Transverse colon (tissue), 4 donors: Measurements from ENCODE around the gene RSAD2. TPM values are rescaled to one million over a fixed set of nuclear protein-coding genes. Genes with fewer than 3 reads are reported as not detected.
"Not testable (repeated sequence)": the region's sequence is repeated elsewhere in the genome, so short reads cannot be mapped to it uniquely, and the experiment has no call there.

ENCODE experiments used
- DNase-seq: peaks from one replicate; pipeline ENCODE4 v3.0.0-alpha.2; 2019
- H3K27ac ChIP-seq, 4 donors: fragments of 200-600 bp; sonication (generic); 2 replicates each; pipeline ENCODE4 v1.5.1; 2016 to 2018; ENCODE audit warnings: inconsistent platforms in 4 of 4
- H3K27me3 ChIP-seq: fragments of 200-600 bp; sonication (generic); 2 replicates; pipeline ENCODE4 v1.5.1; 2017; ENCODE audit warnings: inconsistent platforms
- H3K36me3 ChIP-seq, 4 donors: fragments of 200-600 bp; sonication (generic); 2 replicates each; pipeline ENCODE4 v1.5.1; 2017 to 2019; ENCODE audit warnings: inconsistent platforms in 4 of 4
- H3K4me1 ChIP-seq, 4 donors: fragments of 200-600 bp; sonication (generic); 2 replicates each; pipeline ENCODE4 v1.5.1; 2017 to 2020; ENCODE audit warnings: inconsistent platforms in 4 of 4
- H3K4me3 ChIP-seq, 4 donors: fragments of 200-600 bp; sonication (generic); 1 replicate in 1 of 4; 2 replicates in 3 of 4; pipeline versions ENCODE4 v1.5.1 to v1.6.1; 2017 to 2019; ENCODE audit warnings: inconsistent platforms in 4 of 4
- H3K9me3 ChIP-seq, 2 donors: fragments of 200-600 bp; sonication (generic); 2 replicates each; pipeline ENCODE4 v1.5.1; 2017 to 2019; ENCODE audit warnings: inconsistent platforms in 2 of 2
- EP300 ChIP-seq: sonication (generic); formaldehyde crosslinking; IDR thresholded peaks from one replicate; pipeline ENCODE4 v1.6.1; 2017; ENCODE audit warnings: antibody characterized with exemption, low read depth
- POLR2A ChIP-seq: fragments of 450-650 bp; IDR thresholded peaks from one replicate; pipeline ENCODE4 v1.6.1; 2016; ENCODE audit warnings: antibody characterized with exemption, mild to moderate bottlenecking, moderate library complexity
- POLR2AphosphoS5 ChIP-seq, 3 donors: sonication (generic); formaldehyde crosslinking; IDR thresholded peaks; one replicate each; pipeline ENCODE4 v1.6.1; 2016; ENCODE audit warnings: antibody characterized with exemption in 3 of 3
- WGBS, 2 donors: methylation state at CpG; one replicate each; pipeline ENCODE4 v1.1.5; 2018; ENCODE audit warnings: low coverage in 1 of 2; 5-methylcytosine and 5-hydroxymethylcytosine counted together
- in situ Hi-C, 4 donors: fragments of 200-750 bp; cut with MboI; loops; one replicate each; pipeline versions ENCODE4 v1.15.0 to v1.15.1; 2017; ENCODE audit warnings: low sequenced_read_pairs in 3 of 4, low pct_ligation_motif_present in 1 of 4, low pct_unique_long_range_greater_than_20kb in 1 of 4
- intact Hi-C: fragments of 100-400 bp; cut with DNase I; formaldehyde crosslinking; loops from one replicate; pipeline ENCODE4 v1.15.1; 2023; ENCODE audit warnings: low total_unique reads
- total RNA-seq, 4 donors: library from RNA; depleted of rRNA; stranded (reverse); fragments of >200 nt; gene quantifications; one replicate each; pipeline ENCODE4 v1.1.0, GENCODE V29; 2016
- TF ChIP-seq, protein P1 (sequence below), 5 experiments: fragments of 200-600 bp in 3 of 5; fragments of 450-650 bp in 2 of 5; sonication (generic) in 3 of 5; IDR thresholded peaks; 1 replicate in 2 of 5; 2 replicates in 3 of 5; pipeline ENCODE4 v1.5.1; 2016 to 2017; ENCODE audit warnings: antibody characterized with exemption in 5 of 5, inconsistent platforms in 3 of 5, mild to moderate bottlenecking in 2 of 5, moderate library complexity in 1 of 5

RSAD2 gene
- total RNA-seq, 4 donors from 2014 or later = 4.2 to 7.1 (median 5.4) TPM; not detected in 1

DNA sequence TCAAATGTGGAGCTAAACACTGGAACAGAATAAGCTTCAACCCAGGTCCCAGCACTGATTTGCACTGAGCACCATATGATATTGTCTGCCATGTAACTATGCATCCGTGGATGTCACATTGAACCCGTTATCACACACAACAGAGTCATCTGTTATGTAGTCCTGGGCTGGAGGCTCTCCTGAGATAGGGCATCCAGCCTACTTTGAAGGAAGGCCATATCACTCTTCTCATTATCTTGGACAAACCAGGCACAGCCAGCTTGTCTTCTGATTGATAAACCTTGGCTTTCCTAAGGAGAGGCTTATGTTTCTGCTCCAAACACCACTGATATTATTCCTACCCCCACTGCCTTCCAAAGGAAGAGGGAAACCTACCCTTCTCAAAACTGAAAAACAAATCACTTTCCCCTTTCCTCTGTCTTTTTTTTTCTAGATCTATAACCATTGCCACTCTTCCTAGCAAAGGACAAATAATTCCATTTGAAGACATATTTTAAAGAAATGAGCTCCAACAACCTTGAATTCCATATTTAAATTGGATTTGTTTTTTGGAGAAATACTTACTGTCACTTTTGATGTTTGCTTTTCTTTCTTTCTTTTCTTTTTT is 16.4 kb downstream of the RSAD2 start:
- WGBS, 2 donors = 90% methylated on average over 2 of the region's 2 CpGs; no CpG with 5 or more reads in 1 of the 2 donors
- in situ Hi-C loops (loop anchor here in 1 of 4 donors (10.0 kb wide), 1 partner anchor 151 kb away; no protein-coding TSS in a partner anchor), intact Hi-C loops (loop anchor here (5.0 kb wide), 1 partner anchor 148 kb away; no protein-coding TSS in a partner anchor)
- Histone ChIP-seq H3K36me3 (no peaks in the 10 kb centered on the region), H3K27ac (no peak overlapping the region), H3K27me3 (no peaks in the 10 kb centered on the region), H3K9me3 (no peaks in the 10 kb centered on the region), H3K4me1 (no peaks in the 10 kb centered on the region), H3K4me3 (no peak overlapping the region)
- DNase-seq = no peak
- TF ChIP-seq, protein P1, sequence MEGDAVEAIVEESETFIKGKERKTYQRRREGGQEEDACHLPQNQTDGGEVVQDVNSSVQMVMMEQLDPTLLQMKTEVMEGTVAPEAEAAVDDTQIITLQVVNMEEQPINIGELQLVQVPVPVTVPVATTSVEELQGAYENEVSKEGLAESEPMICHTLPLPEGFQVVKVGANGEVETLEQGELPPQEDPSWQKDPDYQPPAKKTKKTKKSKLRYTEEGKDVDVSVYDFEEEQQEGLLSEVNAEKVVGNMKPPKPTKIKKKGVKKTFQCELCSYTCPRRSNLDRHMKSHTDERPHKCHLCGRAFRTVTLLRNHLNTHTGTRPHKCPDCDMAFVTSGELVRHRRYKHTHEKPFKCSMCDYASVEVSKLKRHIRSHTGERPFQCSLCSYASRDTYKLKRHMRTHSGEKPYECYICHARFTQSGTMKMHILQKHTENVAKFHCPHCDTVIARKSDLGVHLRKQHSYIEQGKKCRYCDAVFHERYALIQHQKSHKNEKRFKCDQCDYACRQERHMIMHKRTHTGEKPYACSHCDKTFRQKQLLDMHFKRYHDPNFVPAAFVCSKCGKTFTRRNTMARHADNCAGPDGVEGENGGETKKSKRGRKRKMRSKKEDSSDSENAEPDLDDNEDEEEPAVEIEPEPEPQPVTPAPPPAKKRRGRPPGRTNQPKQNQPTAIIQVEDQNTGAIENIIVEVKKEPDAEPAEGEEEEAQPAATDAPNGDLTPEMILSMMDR (IDR thresholded peaks at IDR 0.05) = no peak
- TF ChIP-seq POLR2AphosphoS5 (IDR thresholded peaks at IDR 0.05) (no peak), POLR2A (no peak), EP300 (no peak)

DNA sequence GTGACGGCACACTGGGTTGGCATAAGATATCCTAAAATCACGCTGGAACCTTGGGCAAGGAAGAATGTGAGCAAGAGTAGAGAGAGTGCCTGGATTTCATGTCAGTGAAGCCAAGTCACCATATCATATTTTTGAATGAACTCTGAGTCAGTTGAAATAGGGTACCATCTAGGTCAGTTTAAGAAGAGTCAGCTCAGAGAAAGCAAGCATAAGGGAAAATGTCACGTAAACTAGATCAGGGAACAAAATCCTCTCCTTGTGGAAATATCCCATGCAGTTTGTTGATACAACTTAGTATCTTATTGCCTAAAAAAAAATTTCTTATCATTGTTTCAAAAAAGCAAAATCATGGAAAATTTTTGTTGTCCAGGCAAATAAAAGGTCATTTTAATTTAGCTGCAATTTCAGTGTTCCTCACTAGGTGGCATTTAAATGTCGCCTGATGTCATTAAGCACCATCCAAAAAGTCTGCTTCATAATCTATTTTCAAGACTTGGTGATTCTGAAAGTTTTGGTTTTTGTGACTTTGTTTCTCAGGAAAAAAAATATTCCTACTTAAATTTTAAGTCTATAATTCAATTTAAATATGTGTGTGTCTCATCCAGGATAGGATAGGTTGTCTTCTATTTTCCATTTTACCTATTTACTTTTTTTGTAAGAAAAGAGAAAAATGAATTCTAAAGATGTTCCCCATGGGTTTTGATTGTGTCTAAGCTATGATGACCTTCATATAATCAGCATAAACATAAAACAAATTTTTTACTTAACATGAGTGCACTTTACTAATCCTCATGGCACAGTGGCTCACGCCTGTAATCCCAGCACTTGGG is 19.6 kb downstream of the RSAD2 start:
- no peaks in the 10 kb centered on the region for H3K4me1 ChIP-seq
- intact Hi-C loops (no loop called here), in situ Hi-C loops (loop anchor here in 1 of 4 donors (10.0 kb wide), 1 partner anchor 148 kb away; no protein-coding TSS in a partner anchor)
- no peak overlapping the region for H3K4me3 ChIP-seq
- WGBS, 2 donors = 68 to 75% methylated on average over 5 of the region's 5 CpGs
- H3K9me3 ChIP-seq = no peaks in the 10 kb centered on the region
- H3K27ac ChIP-seq = no peak overlapping the region
- TF ChIP-seq EP300 = no peak
- TF ChIP-seq, protein P1 (IDR thresholded peaks at IDR 0.05) = peak; percentile 62 to 77 (median 70)
- DNase-seq = no peak
- H3K27me3 ChIP-seq = no peaks in the 10 kb centered on the region
- H3K36me3 ChIP-seq = no peaks in the 10 kb centered on the region

DNA sequence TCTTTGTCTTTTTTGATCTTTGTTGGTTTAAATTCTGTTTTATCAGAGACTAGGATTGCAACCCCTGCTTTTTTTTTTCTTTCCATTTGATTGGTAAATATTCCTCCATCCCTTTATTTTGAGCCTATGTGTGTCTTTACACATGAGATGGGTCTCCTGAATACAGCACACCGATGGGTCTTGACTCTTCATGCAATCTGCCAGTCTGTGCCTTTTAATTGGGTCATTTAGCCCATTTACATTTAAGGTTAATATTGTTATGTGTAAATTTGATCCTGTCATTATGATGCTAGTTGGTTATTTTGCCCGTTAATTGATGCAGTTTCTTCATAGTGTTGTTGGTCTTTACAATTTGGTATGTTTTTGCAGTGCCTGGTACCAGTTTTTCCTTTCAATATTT is 25.0 kb downstream of the RSAD2 start:
- H3K9me3 ChIP-seq, H3K27me3 ChIP-seq, DNase-seq, H3K27ac ChIP-seq, H3K36me3 ChIP-seq, intact Hi-C loops, H3K4me3 ChIP-seq, H3K4me1 ChIP-seq: not testable (repeated sequence)
- in situ Hi-C loops = loop anchor here in 3 of 4 donors (10.0 to 25.0 kb wide), 3 partner anchors 110 to 142 kb away; no protein-coding TSS in a partner anchor
- 89 to 92% methylated on average over 1 to 2 of the region's 2 CpGs for WGBS, 2 donors

DNA sequence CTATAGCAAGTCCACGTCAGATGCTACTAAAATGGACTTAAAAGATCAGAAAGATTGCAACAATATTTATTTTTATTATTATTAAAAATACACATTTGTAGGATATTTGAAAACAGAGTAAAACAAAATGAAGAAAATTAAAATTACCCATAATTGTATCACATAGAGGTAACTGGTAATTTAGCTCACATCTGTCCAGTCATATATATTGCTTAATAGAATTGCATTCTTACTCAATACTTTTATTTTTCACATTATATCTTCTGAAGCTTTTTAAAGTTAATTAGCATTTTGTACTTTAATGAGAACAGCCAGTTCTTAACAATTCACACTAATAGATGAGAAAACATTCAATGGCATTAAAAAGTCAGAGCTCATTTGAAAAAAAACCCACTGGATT is 28.1 kb downstream of the RSAD2 start:
- no peak overlapping the region for H3K4me3 ChIP-seq
- no peaks in the 10 kb centered on the region for H3K4me1 ChIP-seq
- 97 to 100% methylated on average over 1 of the region's 1 CpG for WGBS, 2 donors
- no peaks in the 10 kb centered on the region for H3K27me3 ChIP-seq
- no peak overlapping the region for H3K27ac ChIP-seq
- intact Hi-C loops (no loop called here), in situ Hi-C loops (loop anchor here in 3 of 4 donors (10.0 to 25.0 kb wide), 3 partner anchors 107 to 139 kb away; no protein-coding TSS in a partner anchor)
- no peaks in the 10 kb centered on the region for H3K36me3 ChIP-seq
- TF ChIP-seq, protein P1 (IDR thresholded peaks at IDR 0.05) = no peak
- no peak for TF ChIP-seq POLR2AphosphoS5 (IDR thresholded peaks at IDR 0.05)
- TF ChIP-seq EP300 = no peak
- no peak for TF ChIP-seq POLR2A
- no peak for DNase-seq
- H3K9me3 ChIP-seq = no peaks in the 10 kb centered on the region
